Smooth muscle cell (in vitro differentiated cells): ENCODE results near the gene TFB1M. TPM values are rescaled to one million over a fixed set of nuclear protein-coding genes. Genes with fewer than 3 reads are reported as not detected.

Experiments used
- DNase-seq: peaks from one replicate; lab custom pipeline; 2025; ENCODE audit not compliant: unreplicated experiment; lab: John Stamatoyannopoulos, UW
- H2AFZ ChIP-seq: fragments of 200-600 bp; sonication (generic); 2 replicates; pipeline ENCODE4 v1.6.0; 2016; ENCODE audit warnings: antibody characterized with exemption, low read depth, mild to moderate bottlenecking
- H3F3A ChIP-seq: fragments of 200-600 bp; sonication (generic); 2 replicates; pipeline ENCODE4 v1.6.0; 2017; ENCODE audit warnings: antibody characterized with exemption, low read depth
- H3K27ac ChIP-seq: fragments of 200-600 bp; sonication (generic); 2 replicates; pipeline ENCODE4 v1.5.1; 2016; ENCODE audit warnings: low read depth, mild to moderate bottlenecking
- H3K27me3 ChIP-seq: fragments of 200-600 bp; sonication (generic); 2 replicates; pipeline ENCODE4 v1.6.1; 2016; ENCODE audit warnings: low read depth, mild to moderate bottlenecking
- H3K36me3 ChIP-seq: fragments of 200-600 bp; sonication (generic); 2 replicates; pipeline ENCODE4 v1.5.1; 2016; ENCODE audit warnings: low read depth
- H3K4me1 ChIP-seq: fragments of 200-600 bp; sonication (generic); 2 replicates; pipeline ENCODE4 v1.5.1; 2016; ENCODE audit warnings: low read depth
- H3K4me2 ChIP-seq: fragments of 200-600 bp; sonication (generic); 2 replicates; pipeline ENCODE4 v1.6.0; 2016; ENCODE audit warnings: mild to moderate bottlenecking
- H3K4me3 ChIP-seq: fragments of 200-600 bp; sonication (generic); 2 replicates; pipeline ENCODE4 v1.5.1; 2016; ENCODE audit warnings: mild to moderate bottlenecking
- H3K79me2 ChIP-seq: fragments of 200-600 bp; sonication (generic); 2 replicates; pipeline ENCODE4 v1.6.0; 2016; ENCODE audit warnings: low read depth, mild to moderate bottlenecking
- H3K9ac ChIP-seq: fragments of 200-600 bp; sonication (generic); 2 replicates; pipeline ENCODE4 v1.6.0; 2016; ENCODE audit warnings: low read depth
- H3K9me3 ChIP-seq: fragments of 200-600 bp; sonication (generic); replicated peaks from 2 replicates; pipeline ENCODE4 v1.5.1; 2016; ENCODE audit warnings: low read depth
- H4K20me1 ChIP-seq: fragments of 200-600 bp; sonication (generic); 2 replicates; pipeline ENCODE4 v1.6.0; 2016; ENCODE audit warnings: low read depth
- WGBS: methylation state at CpG from one replicate; pipeline ENCODE4 v1.1.7; 2016; ENCODE audit warnings: low lambda C conversion rate; 5-methylcytosine and 5-hydroxymethylcytosine counted together
- polyA plus RNA-seq: library from polyadenylated mRNA; unstranded; fragments of >200 nt; fragmentation: Nextera tagmentation; extraction: Ambion mirVana; gene quantifications from 2 replicates; pipeline ENCODE4 v1.2.1, GENCODE V29; 2016
- total RNA-seq: library from RNA; depleted of rRNA; stranded (reverse); fragments of >200 nt; gene quantifications from 2 replicates; pipeline ENCODE4 v1.2.3, GENCODE V29; 2014
- TF ChIP-seq, protein P1 (sequence below): fragments of 200-600 bp; sonication (generic); IDR thresholded peaks from 2 replicates; pipeline ENCODE4 v1.5.1; 2017; ENCODE audit warnings: borderline replicate concordance, mild to moderate bottlenecking, antibody characterized with exemption; ENCODE audit not compliant: insufficient read depth, poor library complexity, severe bottlenecking

The TFB1M gene
- total and polyA plus RNA-seq, 2 experiments from 2014 or later = 12.1 to 16.9 TPM

DNA sequence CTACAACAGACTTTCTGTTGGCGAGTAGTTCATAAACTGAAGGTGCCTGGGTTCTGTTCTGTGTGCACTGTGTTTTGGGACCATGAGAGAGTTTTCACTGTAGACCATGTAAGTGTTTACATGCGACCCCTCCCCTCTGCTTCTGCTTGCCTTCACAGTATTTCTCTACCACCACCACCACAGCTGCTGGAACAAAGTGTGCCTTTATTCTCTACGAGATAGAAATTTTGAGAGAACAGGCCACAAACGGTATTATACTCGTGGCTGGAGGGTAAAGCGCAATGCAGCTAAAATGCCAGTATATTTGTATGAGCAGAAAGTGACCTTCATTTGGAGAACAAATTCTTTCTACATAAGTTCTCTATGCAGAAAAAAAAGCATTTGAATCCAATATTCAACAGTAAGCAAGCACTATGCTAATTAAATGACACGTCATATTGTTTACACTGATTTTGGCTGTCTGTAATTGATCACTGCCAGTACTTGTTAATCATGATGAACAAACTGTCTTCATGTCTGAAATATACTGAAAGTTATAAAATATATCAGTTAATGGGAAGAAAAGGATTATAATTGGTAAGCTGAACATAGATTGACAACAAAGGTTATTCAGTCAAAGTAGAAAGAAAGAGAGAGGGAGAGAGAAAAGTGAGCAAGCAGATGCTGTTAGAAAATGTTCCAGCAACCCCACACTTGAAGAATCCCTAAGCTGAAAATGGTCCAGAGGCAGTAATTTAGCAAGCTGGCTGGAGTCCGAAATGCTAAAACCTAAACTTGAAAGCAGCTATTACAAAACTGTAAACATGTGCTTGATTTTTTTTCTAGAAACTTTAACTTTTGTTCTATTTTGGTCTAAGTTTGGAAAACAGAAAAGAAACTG is 41.7 kb downstream of the TFB1M start:
- H3K36me3 ChIP-seq = no peaks in the 10 kb centered on the region
- H3K27ac ChIP-seq = peak overlapping the region; percentile 72
- H3F3A ChIP-seq = peaks cover 30% of the 10 kb centered on the region
- peaks cover 59% of the 10 kb centered on the region for H3K4me1 ChIP-seq
- 74% methylated on average over 8 of the region's 8 CpGs for WGBS
- H3K79me2 ChIP-seq = peaks cover 4% of the 10 kb centered on the region
- no peak overlapping the region for H3K9ac ChIP-seq
- TF ChIP-seq, protein P1, sequence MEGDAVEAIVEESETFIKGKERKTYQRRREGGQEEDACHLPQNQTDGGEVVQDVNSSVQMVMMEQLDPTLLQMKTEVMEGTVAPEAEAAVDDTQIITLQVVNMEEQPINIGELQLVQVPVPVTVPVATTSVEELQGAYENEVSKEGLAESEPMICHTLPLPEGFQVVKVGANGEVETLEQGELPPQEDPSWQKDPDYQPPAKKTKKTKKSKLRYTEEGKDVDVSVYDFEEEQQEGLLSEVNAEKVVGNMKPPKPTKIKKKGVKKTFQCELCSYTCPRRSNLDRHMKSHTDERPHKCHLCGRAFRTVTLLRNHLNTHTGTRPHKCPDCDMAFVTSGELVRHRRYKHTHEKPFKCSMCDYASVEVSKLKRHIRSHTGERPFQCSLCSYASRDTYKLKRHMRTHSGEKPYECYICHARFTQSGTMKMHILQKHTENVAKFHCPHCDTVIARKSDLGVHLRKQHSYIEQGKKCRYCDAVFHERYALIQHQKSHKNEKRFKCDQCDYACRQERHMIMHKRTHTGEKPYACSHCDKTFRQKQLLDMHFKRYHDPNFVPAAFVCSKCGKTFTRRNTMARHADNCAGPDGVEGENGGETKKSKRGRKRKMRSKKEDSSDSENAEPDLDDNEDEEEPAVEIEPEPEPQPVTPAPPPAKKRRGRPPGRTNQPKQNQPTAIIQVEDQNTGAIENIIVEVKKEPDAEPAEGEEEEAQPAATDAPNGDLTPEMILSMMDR = no peak
- no peak for DNase-seq
- H3K4me2 ChIP-seq = peak overlapping the region; percentile 48
- no peak overlapping the region for H3K4me3 ChIP-seq
- no peaks in the 10 kb centered on the region for H3K27me3 ChIP-seq
- no peaks in the 10 kb centered on the region for H4K20me1 ChIP-seq
- H3K9me3 ChIP-seq = no peaks in the 10 kb centered on the region
- no peak overlapping the region for H2AFZ ChIP-seq

DNA sequence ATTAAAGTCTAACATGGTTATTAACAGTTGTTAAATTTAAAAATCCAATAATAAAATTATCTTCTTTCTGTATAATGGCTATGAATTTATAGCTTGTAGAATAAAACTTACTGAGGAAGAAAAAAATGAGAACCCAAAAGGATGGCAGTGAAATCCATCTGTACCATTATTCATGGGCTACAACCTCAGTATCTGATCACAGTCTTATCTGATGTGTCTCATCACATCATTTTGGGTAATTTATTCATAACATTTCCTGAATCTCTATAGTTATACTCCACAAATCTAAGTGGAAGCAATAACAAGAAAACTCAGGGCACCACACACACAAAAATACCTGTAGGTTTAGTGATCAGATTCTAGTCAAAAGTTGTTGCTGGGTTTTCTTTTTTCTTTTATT is 43.1 kb downstream of the TFB1M start:
- Histone ChIP-seq H3K36me3 (no peaks in the 10 kb centered on the region), H3K4me1 (peaks cover 53% of the 10 kb centered on the region), H4K20me1 (no peaks in the 10 kb centered on the region), H3K9ac (no peak overlapping the region), H2AFZ (no peak overlapping the region), H3K9me3 (no peaks in the 10 kb centered on the region), H3K4me3 (no peak overlapping the region), H3K79me2 (peaks cover 4% of the 10 kb centered on the region), H3K4me2 (no peak overlapping the region), H3K27ac (no peak overlapping the region), H3F3A (peaks cover 25% of the 10 kb centered on the region), H3K27me3 (no peaks in the 10 kb centered on the region)
- TF ChIP-seq, protein P1 = no peak
- no peak for DNase-seq

DNA sequence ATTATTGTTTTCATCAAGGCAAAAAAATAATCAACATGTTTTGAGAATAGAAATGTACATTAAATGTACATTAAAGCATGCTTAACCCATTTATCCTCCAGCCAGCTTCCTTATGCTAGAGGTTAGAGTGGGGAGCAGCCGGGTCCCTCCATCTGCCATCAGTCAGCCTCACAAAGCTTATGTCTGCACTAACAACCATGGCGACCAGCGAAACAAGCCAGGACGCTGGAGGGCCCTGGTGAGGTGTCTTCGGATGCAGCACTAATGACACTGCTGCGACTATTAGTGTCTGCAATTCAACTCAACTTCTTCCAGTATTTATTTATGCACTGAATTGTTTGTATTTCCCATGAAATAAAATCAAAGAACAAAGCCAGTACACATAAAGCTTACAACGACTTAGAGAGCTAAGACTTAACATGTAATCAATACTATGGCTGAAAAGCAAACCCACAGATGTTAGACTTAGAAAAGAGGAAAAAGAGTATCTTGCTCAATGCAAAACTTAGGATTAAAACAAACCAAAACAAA is 43.7 kb downstream of the TFB1M start:
- H3F3A ChIP-seq = peaks cover 24% of the 10 kb centered on the region
- H2AFZ ChIP-seq = no peak overlapping the region
- WGBS = 78% methylated on average over 7 of the region's 7 CpGs
- no peaks in the 10 kb centered on the region for H3K9me3 ChIP-seq
- H3K9ac ChIP-seq = no peak overlapping the region
- no peak overlapping the region for H3K4me2 ChIP-seq
- peaks cover 47% of the 10 kb centered on the region for H3K4me1 ChIP-seq
- H3K27ac ChIP-seq = no peak overlapping the region
- H3K36me3 ChIP-seq = no peaks in the 10 kb centered on the region
- H4K20me1 ChIP-seq = no peaks in the 10 kb centered on the region
- H3K79me2 ChIP-seq = peaks cover 4% of the 10 kb centered on the region
- H3K4me3 ChIP-seq = no peak overlapping the region
- DNase-seq = no peak
- H3K27me3 ChIP-seq = no peaks in the 10 kb centered on the region
- TF ChIP-seq, protein P1 = no peak
